K562 (cell line): ENCODE measurements around the gene BCAS3. TPM values are rescaled to one million over a fixed set of nuclear protein-coding genes. Genes with fewer than 3 reads are reported as not detected.

Experiments
- CEBPG ChIP-seq, 3 experiments: fragments of 200-800 bp in 1 of 3; sonication (Bioruptor generic) in 1 of 3; sonication (generic) in 1 of 3; formaldehyde crosslinking in 1 of 3; IDR thresholded peaks in 2 of 3; conservative IDR thresholded peaks in 1 of 3; 2 replicates each; pipeline versions ENCODE4 v1.6.1 to v1.8.0; 2016 to 2022; ENCODE audit warnings: missing compliant biosample characterization in 2 of 3, missing genetic modification characterization in 2 of 3, mild to moderate bottlenecking in 1 of 3, missing genetic modification reagents in 1 of 3
- GTF2A2 ChIP-seq: IDR thresholded peaks from 2 replicates; pipeline ENCODE4 v1.6.1; 2016; ENCODE audit warnings: mild to moderate bottlenecking, missing genetic modification characterization, missing compliant biosample characterization
- HIVEP1 ChIP-seq: fragments of 250-450 bp; sonication (Bioruptor Pico); IDR thresholded peaks from 2 replicates; pipeline ENCODE4 v1.4.0; 2020; ENCODE audit warnings: mild to moderate bottlenecking
- HMG20B ChIP-seq: fragments of 250-450 bp; sonication (Bioruptor Pico); IDR thresholded peaks from 2 replicates; pipeline ENCODE4 v1.5.0; 2021; ENCODE audit warnings: mild to moderate bottlenecking
- NCOA6 ChIP-seq: fragments of 450-650 bp; IDR thresholded peaks from 2 replicates; pipeline ENCODE4 v1.6.1; 2017; ENCODE audit warnings: mild to moderate bottlenecking
- RBFOX2 ChIP-seq: fragments of 200-400 bp; formaldehyde crosslinking; IDR thresholded peaks from 2 replicates; pipeline ENCODE4 v1.6.1; 2017; ENCODE audit warnings: low read depth, mild to moderate bottlenecking, low read length, moderate library complexity
- RBM25 ChIP-seq: fragments of 200-400 bp; formaldehyde crosslinking; IDR thresholded peaks from 2 replicates; pipeline ENCODE4 v1.6.1; 2018; ENCODE audit warnings: low read length, low read depth, moderate library complexity; ENCODE audit not compliant: severe bottlenecking
- SMC3 ChIP-seq: conservative IDR thresholded peaks from 2 replicates; pipeline ENCODE4 v1.6.1; 2011; ENCODE audit warnings: low read depth, low read length, improper control_type of control experiment; ENCODE audit not compliant: insufficient read depth
- STAG1 ChIP-seq: sonication (generic); formaldehyde crosslinking; IDR thresholded peaks from 2 replicates; pipeline ENCODE4 v1.5.0; 2020; ENCODE audit warnings: missing genetic modification reagents, borderline replicate concordance
- THRAP3 ChIP-seq: fragments of 450-650 bp; IDR thresholded peaks from 2 replicates; pipeline ENCODE4 v1.6.1; 2016; ENCODE audit warnings: mild to moderate bottlenecking, inconsistent platforms, borderline replicate concordance
- TOE1 ChIP-seq, 2 experiments: fragments of 450-650 bp in 1 of 2; sonication (generic) in 1 of 2; formaldehyde crosslinking in 1 of 2; IDR thresholded peaks; 2 replicates each; pipeline versions ENCODE4 v1.7.1 to v1.8.0; 2016 to 2022; ENCODE audit warnings: borderline replicate concordance in 2 of 2, mild to moderate bottlenecking in 2 of 2, antibody characterized with exemption in 1 of 2, inconsistent platforms in 1 of 2, low read depth in 1 of 2, missing genetic modification reagents in 1 of 2, moderate library complexity in 1 of 2
- ZKSCAN8 ChIP-seq: fragments of 200-800 bp; sonication (Bioruptor generic); IDR thresholded peaks from 2 replicates; pipeline ENCODE4 v1.6.1; 2016; ENCODE audit warnings: missing genetic modification characterization, missing compliant biosample characterization
- polyA plus RNA-seq, 8 experiments: library from polyadenylated mRNA; depleted of rRNA in 4 of 8; stranded (reverse) in 5 of 8; unstranded in 3 of 8; fragments of >200 nt; fragmentation: Nextera tagmentation in 2 of 8; fragmentation: Illumina TruSeq in 1 of 8; extraction: Ambion mirVana in 2 of 8; extraction: Trizol in 1 of 8; gene quantifications; 2 replicates each; pipeline versions ENCODE4 v1.2.1 to v1.2.3, GENCODE V29; 2011 to 2014; ENCODE audit warnings: inconsistent platforms in 1 of 8, missing spikeins in 1 of 8
- total RNA-seq, 7 experiments: library from RNA; depleted of rRNA in 6 of 7; stranded (reverse); fragments of >200 nt in 6 of 7; fragmentation: Illumina TruSeq in 2 of 7; extraction: Trizol in 2 of 7; gene quantifications; 2 replicates each; pipeline versions ENCODE4 v1.2.1 to v1.2.3, GENCODE V29; 2011 to 2021; ENCODE audit warnings: low replicate concordance in 1 of 7
- TF ChIP-seq, protein P1 (sequence below): sonication (generic); formaldehyde crosslinking; IDR thresholded peaks from 2 replicates; pipeline ENCODE4 v1.8.0; 2023; ENCODE audit warnings: missing genetic modification reagents, mild to moderate bottlenecking, borderline replicate concordance
- TF ChIP-seq, protein P2 (sequence below): fragments of 250-450 bp; sonication (Bioruptor Pico); IDR thresholded peaks from 2 replicates; pipeline ENCODE4 v1.5.0; 2021; ENCODE audit warnings: mild to moderate bottlenecking, moderate library complexity
- TF ChIP-seq, protein P3 (sequence below): sonication (generic); formaldehyde crosslinking; IDR thresholded peaks from 2 replicates; pipeline ENCODE4 v1.8.0; 2022; ENCODE audit warnings: mild to moderate bottlenecking, low read depth, missing genetic modification reagents

Gene BCAS3
- total and polyA plus RNA-seq, 9 of the 15 experiments (the other 6 are each of a cell fraction or from before 2014, with no cell fraction given): 1.9 to 5.5 (median 3.5) TPM

DNA sequence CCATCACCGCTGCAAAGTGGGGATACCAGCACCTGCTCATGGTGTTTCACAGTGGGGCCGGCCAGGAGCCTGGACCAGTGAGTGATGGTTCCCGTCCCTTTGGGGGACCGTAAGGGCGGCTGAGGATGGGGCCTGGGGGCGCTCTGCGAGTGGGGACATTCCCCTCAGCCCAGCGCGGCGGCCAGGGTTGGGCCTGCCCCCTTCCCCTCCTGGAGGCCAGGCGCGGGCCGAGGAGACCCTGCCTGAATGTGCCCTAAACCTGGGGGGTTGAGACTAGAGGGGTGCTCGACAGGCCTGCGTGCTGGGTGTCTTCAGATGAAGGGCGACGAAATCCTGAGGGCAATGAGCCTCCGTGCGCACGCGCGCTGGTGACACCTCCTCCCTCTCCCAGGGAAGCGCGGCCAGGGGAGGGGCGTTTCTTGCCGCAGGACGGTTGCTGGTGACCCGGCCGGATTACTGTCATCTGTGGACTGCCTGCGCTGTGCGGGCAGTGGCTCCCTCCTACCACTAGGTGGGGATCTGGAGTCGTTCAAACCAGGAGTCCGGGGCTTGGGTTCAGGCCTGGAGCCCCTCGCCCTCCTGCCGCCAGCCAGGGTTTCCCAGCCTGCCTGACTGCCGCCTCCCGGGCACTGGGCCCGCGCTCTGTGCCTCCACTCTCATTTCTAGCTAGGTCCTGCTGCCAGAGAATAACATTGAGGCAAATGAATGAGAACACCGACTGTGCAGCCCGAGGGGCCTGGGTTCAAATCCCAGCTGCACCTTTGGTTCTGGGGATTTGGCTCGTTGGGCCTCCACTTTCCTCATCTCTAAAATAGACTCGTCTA, 739.1 kb downstream of the BCAS3 start (continued):
- TF ChIP-seq, protein P1, sequence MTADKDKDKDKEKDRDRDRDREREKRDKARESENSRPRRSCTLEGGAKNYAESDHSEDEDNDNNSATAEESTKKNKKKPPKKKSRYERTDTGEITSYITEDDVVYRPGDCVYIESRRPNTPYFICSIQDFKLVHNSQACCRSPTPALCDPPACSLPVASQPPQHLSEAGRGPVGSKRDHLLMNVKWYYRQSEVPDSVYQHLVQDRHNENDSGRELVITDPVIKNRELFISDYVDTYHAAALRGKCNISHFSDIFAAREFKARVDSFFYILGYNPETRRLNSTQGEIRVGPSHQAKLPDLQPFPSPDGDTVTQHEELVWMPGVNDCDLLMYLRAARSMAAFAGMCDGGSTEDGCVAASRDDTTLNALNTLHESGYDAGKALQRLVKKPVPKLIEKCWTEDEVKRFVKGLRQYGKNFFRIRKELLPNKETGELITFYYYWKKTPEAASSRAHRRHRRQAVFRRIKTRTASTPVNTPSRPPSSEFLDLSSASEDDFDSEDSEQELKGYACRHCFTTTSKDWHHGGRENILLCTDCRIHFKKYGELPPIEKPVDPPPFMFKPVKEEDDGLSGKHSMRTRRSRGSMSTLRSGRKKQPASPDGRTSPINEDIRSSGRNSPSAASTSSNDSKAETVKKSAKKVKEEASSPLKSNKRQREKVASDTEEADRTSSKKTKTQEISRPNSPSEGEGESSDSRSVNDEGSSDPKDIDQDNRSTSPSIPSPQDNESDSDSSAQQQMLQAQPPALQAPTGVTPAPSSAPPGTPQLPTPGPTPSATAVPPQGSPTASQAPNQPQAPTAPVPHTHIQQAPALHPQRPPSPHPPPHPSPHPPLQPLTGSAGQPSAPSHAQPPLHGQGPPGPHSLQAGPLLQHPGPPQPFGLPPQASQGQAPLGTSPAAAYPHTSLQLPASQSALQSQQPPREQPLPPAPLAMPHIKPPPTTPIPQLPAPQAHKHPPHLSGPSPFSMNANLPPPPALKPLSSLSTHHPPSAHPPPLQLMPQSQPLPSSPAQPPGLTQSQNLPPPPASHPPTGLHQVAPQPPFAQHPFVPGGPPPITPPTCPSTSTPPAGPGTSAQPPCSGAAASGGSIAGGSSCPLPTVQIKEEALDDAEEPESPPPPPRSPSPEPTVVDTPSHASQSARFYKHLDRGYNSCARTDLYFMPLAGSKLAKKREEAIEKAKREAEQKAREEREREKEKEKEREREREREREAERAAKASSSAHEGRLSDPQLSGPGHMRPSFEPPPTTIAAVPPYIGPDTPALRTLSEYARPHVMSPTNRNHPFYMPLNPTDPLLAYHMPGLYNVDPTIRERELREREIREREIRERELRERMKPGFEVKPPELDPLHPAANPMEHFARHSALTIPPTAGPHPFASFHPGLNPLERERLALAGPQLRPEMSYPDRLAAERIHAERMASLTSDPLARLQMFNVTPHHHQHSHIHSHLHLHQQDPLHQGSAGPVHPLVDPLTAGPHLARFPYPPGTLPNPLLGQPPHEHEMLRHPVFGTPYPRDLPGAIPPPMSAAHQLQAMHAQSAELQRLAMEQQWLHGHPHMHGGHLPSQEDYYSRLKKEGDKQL: no peak
- TF ChIP-seq CEBPG (CRISPR knock-in tag; IDR thresholded peaks at IDR 0.05): no peak
- TF ChIP-seq CEBPG (tag; conservative IDR thresholded peaks at IDR 0.05 in 1 of 2, IDR thresholded peaks at IDR 0.05 in 1 of 2): no peak
- TF ChIP-seq STAG1: peak; percentile 15; the same call in 1 of the 2 replicates
- peak; percentile 32; the same call in 1 of the 2 replicates for TF ChIP-seq HIVEP1
- TF ChIP-seq RBM25: no peak
- no peak for TF ChIP-seq GTF2A2 (tag)
- no peak for TF ChIP-seq THRAP3
- peak; percentile 77 for TF ChIP-seq SMC3
- TF ChIP-seq HMG20B: no peak
- no peak for TF ChIP-seq NCOA6
- TF ChIP-seq, protein P2, sequence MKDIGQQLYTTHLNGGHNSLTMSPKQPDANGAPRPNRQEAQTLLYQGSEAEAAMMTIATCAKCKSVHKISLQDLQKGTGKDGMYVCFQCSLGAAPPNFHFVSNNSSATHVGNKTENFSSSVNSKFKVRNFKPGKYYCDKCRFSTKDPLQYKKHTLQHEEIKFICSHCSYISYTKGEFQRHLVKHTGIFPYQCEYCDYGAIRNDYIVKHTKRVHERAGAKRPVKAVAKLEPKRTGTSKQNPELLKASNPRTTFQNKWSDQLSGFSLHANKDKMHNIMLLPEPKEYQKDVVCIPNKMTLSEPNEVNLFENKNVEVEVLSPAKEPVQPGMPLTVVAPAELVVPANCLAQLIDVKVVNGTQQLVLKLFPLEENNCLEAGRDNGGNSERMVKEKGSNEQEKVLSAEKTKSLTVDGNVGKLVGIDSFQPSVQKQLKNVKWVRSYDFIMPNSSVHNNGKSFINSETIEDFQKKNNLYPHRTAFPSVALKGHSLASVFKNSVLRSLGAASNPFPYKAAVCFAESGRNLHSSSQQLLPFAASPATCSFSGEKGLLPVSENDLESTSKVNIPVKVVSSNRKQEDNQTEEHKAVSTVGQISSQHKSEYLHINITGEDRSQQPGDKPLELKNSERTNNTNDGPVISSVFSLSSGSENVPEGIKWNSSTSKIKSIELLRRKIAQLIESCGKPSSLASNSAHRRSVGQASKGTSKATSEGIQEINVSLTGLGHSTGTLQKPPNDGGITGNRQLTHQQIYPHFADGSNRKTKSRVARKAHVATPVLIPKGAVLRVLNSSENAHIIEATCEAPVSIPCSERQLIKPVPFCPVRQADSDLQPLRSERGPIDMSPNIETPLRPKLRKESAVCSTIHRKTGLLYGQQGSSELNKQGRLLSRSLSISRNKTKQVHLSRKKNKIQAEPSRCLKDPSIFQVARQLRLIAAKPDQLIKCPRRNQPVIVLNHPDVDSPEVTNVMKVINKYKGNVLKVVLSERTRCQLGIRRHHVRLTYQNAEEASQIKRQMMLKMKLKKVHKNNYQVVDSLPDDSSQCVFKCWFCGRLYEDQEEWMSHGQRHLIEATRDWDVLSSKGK (CRISPR knock-in tag): no peak
- peak; percentile 43 for TF ChIP-seq RBFOX2
- no peak for TF ChIP-seq TOE1 (IDR thresholded peaks at IDR 0.05; ENCODE audit: borderline replicate concordance)
- TF ChIP-seq TOE1 (CRISPR knock-in tag; IDR thresholded peaks at IDR 0.05; ENCODE audit: borderline replicate concordance, low read depth): no peak
- no peak for TF ChIP-seq ZKSCAN8
- TF ChIP-seq, protein P3, sequence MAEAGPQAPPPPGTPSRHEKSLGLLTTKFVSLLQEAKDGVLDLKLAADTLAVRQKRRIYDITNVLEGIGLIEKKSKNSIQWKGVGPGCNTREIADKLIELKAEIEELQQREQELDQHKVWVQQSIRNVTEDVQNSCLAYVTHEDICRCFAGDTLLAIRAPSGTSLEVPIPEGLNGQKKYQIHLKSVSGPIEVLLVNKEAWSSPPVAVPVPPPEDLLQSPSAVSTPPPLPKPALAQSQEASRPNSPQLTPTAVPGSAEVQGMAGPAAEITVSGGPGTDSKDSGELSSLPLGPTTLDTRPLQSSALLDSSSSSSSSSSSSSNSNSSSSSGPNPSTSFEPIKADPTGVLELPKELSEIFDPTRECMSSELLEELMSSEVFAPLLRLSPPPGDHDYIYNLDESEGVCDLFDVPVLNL (CRISPR knock-in tag): no peak
